Stimulated activated naive CD8-positive, alpha-beta T cell treated with anti-CD3 and anti-CD28 coated beads, Interleukin-15, Interleukin-2, amounts not matched to agents 100 ng/mL and 50 ng/mL, for 24 hours (primary cell): ENCODE measurements around the gene TPRA1.

ENCODE experiments used
- H3K27ac Mint-ChIP-seq: one replicate; pipeline ENCODE4 v1.8.0; 2021; ENCODE audit warnings: mild to moderate bottlenecking, mixed read lengths
- H3K27me3 Mint-ChIP-seq: one replicate; pipeline ENCODE4 v1.8.0; 2021; ENCODE audit warnings: mixed read lengths
- H3K36me3 Mint-ChIP-seq: one replicate; pipeline ENCODE4 v1.8.0; 2021; ENCODE audit warnings: low read depth, mixed read lengths
- H3K4me1 Mint-ChIP-seq: one replicate; pipeline ENCODE4 v1.8.0; 2021; ENCODE audit warnings: low read depth, mixed read lengths
- H3K4me3 Mint-ChIP-seq: one replicate; pipeline ENCODE4 v1.8.0; 2021; ENCODE audit warnings: mild to moderate bottlenecking, mixed read lengths
- H3K9me3 Mint-ChIP-seq: one replicate; pipeline ENCODE4 v1.8.0; 2021; ENCODE audit warnings: mixed read lengths

TPRA1 gene

DNA sequence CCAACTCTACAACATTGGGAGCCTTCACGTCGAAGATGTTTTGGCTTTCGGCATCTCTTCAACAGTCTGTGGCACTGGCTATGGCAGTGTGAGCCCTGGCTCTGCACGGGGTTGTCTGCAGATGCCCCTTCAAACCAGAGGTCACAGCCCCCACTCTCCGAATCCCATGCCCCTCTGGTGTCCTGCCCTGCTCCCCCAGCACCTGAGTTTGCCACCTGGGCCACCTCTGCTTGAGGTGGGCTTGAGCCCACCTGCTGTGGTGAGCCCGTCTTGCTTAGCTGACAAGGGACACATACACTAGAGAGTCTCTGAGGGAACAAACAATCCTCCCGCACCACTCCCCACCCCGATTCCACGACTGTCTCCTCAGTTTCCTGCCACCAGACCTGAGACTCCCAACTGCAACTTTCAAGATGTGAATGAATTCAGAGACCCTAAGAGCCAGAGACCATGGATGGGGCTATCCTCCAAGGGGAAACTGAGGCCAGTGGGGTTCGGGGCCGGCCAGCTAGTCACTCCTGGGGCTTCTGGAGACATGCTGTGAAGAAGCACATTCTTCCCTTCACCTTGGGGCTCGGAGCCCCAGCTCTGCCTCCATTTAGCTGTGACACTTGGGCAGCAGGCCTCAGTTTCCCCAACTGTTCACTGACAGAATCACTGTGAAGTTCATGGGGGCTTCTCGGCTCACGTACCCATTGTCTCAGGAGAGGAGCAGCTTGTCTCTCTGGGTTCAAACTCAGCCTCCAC, 44.6 kb downstream of the TPRA1 start:
- H3K27ac Mint-ChIP-seq, result no peak overlapping the region
- no peaks in the 10 kb centered on the region for H3K36me3 Mint-ChIP-seq
- H3K4me1 Mint-ChIP-seq, result peaks cover 5% of the 10 kb centered on the region
- H3K9me3 Mint-ChIP-seq, result no peaks in the 10 kb centered on the region
- no peak overlapping the region for H3K4me3 Mint-ChIP-seq
- peaks cover 4% of the 10 kb centered on the region for H3K27me3 Mint-ChIP-seq

DNA sequence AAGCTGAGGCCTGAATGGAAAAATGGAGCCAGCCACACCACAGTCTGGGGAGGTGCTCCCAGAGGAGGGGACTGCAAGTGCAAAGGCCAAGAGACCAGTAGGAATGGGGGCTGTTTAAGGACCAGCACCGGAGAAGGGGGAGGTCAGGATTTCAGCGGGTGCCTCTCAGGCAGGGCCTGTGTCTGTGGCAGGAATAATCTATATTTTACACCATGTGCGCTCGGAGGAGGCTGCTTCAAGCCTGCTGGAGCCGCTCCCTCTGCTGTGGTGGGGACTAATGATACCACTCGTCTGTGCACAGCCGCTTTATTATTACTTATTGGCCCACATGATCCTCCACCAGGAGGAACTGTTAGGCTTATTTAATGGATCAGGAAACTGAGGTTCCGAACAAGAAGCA, 45.3 kb downstream of the TPRA1 start:
- Mint-ChIP-seq H3K36me3 (no peaks in the 10 kb centered on the region), H3K27me3 (peaks cover 4% of the 10 kb centered on the region), H3K9me3 (no peaks in the 10 kb centered on the region), H3K4me3 (no peak overlapping the region), H3K4me1 (peaks cover 5% of the 10 kb centered on the region), H3K27ac (no peak overlapping the region)

DNA sequence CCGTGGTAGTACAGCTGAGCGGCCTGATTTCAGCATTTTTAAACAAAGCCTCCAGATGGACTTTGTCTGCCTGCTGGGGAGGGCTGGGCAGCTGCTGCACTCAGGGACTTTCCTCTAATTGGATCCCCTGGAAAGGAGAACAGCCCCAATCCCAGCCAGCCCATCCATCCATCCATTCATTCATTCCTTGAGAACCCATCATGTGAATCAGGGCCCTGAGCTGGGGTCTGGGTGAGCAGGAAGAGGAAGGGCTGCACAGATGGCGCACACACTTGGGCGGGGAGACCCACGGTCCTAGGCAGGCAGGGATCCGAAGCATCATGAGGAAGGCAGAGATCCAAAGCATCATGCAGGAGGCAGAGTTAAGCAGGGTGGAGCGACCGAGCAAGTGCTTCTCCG, 45.7 kb downstream of the TPRA1 start:
- H3K9me3 Mint-ChIP-seq, result no peaks in the 10 kb centered on the region
- peaks cover 5% of the 10 kb centered on the region for H3K4me1 Mint-ChIP-seq
- no peak overlapping the region for H3K27ac Mint-ChIP-seq
- no peaks in the 10 kb centered on the region for H3K36me3 Mint-ChIP-seq
- H3K27me3 Mint-ChIP-seq, result peaks cover 4% of the 10 kb centered on the region
- no peak overlapping the region for H3K4me3 Mint-ChIP-seq

DNA sequence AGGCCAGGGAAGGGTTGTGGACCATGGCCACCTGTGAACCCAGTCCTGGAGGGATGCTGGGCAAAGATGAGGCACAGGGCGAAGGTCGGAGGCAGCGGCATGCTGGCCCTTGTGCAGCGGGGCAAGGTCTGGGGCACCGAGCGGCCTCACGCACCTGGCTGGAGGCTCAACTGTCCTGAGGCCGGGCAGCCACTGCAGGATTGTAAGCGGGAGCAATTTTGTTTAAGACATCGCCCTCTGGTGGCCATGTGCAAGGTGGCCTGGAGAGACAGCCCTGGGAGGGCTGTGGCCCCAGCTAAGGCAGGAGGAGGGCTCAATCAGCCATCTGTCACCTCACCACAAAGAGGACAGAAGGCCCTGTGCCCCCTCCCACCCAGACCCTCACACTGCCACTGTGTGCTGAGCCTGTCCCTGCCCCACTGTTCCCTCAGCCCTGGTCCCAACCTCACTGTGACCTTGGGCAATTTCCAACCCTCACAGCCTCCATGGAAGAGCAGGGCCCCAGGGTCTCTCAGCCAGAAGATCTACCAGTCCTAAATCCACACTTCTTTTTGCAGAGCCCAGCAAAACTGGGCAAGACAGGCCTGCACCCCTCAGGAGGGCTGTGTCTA, 46.2 kb downstream of the TPRA1 start:
- no peaks in the 10 kb centered on the region for H3K36me3 Mint-ChIP-seq
- no peak overlapping the region for H3K4me3 Mint-ChIP-seq
- no peaks in the 10 kb centered on the region for H3K9me3 Mint-ChIP-seq
- H3K4me1 Mint-ChIP-seq, result peaks cover 5% of the 10 kb centered on the region
- peaks cover 8% of the 10 kb centered on the region for H3K27me3 Mint-ChIP-seq
- H3K27ac Mint-ChIP-seq, result no peak overlapping the region

DNA sequence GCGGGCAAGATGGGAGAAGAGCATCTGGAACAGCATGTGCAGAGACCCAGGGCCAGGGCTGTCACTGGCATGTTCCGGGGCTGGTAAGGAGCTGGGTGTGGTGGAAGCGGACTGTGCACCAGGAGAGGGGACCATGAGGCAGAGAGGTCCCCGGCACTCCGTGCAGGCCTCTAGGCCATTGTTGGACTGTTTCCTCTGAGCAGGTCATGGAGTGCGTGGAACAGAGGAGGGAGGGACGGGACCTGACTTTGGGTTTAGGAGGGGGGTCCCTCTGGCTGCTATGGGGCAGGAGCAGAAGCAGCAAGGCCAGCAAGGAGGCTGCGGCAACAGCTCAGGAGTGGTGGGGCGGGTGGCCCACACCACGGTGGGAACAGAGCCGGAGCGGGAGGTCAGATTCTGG, 47.1 kb downstream of the TPRA1 start:
- no peak overlapping the region for H3K4me3 Mint-ChIP-seq
- H3K4me1 Mint-ChIP-seq, result peaks cover 5% of the 10 kb centered on the region

DNA sequence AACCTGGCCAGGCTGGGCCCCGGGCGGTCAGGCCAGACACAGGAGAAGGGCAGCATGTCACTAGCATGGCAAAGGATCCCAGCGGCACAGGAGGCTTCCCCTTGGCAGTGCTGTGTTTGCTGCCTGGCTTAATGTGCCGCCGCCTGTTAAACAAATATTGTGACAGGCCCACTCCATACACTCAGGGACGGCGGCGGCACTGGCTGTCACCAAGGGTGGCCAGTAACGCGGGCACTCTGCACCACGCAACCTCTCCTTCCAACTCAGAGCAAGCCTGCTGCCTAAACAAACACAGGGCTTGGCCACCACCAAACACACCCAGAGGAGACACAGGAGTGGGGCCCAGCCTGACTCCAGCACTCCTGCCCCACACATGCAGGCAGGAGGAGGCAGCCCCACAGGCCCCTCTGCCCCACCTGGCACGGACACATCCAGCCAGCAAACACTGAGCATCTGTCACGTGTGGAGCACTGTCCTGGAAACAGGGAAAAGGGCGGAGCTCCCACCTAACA, 48.0 kb downstream of the TPRA1 start:
- no peaks in the 10 kb centered on the region for H3K4me1 Mint-ChIP-seq
- H3K27me3 Mint-ChIP-seq, result peaks cover 8% of the 10 kb centered on the region
- no peak overlapping the region for H3K4me3 Mint-ChIP-seq
- no peaks in the 10 kb centered on the region for H3K9me3 Mint-ChIP-seq
- H3K27ac Mint-ChIP-seq, result no peak overlapping the region
- H3K36me3 Mint-ChIP-seq, result no peaks in the 10 kb centered on the region

More for the DNA sequence above, 47.1 kb downstream of the TPRA1 start:
- Mint-ChIP-seq H3K27me3 (peaks cover 8% of the 10 kb centered on the region), H3K27ac (no peak overlapping the region), H3K9me3 (no peaks in the 10 kb centered on the region), H3K36me3 (no peaks in the 10 kb centered on the region)

DNA sequence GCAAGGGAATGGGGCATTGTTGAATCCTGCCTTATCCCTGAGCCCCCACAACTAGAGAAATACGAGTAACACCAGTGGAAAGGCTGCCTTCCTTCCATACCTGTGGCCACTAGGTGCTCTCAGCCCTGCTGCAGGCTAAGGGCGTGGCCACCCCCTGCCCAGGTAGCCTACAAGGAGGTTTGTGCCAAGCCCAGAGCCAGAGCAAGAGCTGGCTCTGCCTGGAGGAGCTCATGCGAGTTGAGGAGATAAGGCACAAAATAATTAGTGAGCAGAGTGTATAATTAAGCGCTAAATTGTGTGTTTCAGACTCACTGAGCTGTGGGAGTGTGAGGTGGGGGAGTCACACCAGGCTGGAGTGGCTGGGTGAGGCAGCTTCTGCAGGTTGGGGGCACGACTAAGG, 49.2 kb downstream of the TPRA1 start:
- Mint-ChIP-seq H3K36me3 (no peaks in the 10 kb centered on the region), H3K4me3 (no peak overlapping the region), H3K27ac (no peak overlapping the region), H3K27me3 (peaks cover 8% of the 10 kb centered on the region), H3K4me1 (no peaks in the 10 kb centered on the region), H3K9me3 (no peaks in the 10 kb centered on the region)

DNA sequence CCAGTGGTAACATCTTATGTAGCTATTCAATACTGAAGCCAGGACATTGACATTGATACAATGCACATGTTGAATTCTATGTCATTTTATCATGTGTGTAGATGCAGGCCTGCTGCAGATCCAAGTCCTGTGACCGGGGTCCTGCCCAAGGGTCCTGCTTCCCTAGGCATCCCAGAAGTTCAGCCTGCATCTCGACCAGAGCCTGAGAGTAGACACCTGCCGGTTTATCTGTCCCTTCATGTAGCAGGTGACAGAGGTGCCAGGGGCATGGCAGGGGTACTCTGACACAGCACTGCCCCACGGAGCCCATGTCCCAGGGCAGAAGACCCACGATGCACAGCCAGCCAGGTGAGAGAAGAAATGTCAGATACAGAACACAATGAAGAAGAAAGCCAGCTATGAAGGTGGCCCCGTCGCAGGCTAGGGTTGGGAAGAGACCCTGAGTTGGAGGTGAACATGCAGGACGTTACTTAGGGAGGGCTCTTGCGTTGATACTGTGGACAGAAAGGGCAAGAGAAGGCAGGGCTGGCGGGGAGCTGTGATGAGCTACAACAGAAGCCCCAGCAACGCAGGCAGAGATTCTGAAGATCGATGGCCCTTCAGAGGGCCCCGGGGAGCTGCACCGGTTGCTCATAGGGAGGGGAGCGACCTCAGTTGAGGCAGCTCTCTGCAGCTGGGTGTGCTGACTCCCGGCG, 51.0 kb downstream of the TPRA1 start:
- H3K4me1 Mint-ChIP-seq, result no peaks in the 10 kb centered on the region
- no peak overlapping the region for H3K4me3 Mint-ChIP-seq
- H3K9me3 Mint-ChIP-seq, result no peaks in the 10 kb centered on the region
- no peaks in the 10 kb centered on the region for H3K36me3 Mint-ChIP-seq
- H3K27ac Mint-ChIP-seq, result no peak overlapping the region
- peaks cover 8% of the 10 kb centered on the region for H3K27me3 Mint-ChIP-seq

DNA sequence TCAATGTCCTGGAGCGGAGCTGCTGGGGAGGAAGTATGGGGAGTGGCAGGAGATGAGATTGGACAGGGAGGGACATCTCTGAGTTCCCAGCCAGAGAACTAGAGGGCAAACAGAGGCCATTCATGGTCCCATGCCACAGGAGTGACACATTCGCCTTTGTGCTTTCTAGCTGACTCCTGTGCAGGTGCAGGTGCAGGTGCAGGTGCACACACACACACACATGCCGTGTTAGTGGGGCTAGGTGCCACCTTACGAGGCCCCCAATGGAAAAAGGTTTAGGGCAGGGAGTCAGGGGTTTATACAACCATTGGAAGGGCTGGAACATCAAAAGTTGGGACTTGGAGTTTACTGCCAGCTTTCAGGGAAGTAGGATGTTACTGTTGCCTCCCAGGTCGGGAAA, 52.0 kb downstream of the TPRA1 start:
- no peak overlapping the region for H3K27ac Mint-ChIP-seq
- H3K36me3 Mint-ChIP-seq, result no peaks in the 10 kb centered on the region
- peaks cover 8% of the 10 kb centered on the region for H3K27me3 Mint-ChIP-seq
- H3K9me3 Mint-ChIP-seq, result no peaks in the 10 kb centered on the region
- no peak overlapping the region for H3K4me3 Mint-ChIP-seq
- no peaks in the 10 kb centered on the region for H3K4me1 Mint-ChIP-seq

DNA sequence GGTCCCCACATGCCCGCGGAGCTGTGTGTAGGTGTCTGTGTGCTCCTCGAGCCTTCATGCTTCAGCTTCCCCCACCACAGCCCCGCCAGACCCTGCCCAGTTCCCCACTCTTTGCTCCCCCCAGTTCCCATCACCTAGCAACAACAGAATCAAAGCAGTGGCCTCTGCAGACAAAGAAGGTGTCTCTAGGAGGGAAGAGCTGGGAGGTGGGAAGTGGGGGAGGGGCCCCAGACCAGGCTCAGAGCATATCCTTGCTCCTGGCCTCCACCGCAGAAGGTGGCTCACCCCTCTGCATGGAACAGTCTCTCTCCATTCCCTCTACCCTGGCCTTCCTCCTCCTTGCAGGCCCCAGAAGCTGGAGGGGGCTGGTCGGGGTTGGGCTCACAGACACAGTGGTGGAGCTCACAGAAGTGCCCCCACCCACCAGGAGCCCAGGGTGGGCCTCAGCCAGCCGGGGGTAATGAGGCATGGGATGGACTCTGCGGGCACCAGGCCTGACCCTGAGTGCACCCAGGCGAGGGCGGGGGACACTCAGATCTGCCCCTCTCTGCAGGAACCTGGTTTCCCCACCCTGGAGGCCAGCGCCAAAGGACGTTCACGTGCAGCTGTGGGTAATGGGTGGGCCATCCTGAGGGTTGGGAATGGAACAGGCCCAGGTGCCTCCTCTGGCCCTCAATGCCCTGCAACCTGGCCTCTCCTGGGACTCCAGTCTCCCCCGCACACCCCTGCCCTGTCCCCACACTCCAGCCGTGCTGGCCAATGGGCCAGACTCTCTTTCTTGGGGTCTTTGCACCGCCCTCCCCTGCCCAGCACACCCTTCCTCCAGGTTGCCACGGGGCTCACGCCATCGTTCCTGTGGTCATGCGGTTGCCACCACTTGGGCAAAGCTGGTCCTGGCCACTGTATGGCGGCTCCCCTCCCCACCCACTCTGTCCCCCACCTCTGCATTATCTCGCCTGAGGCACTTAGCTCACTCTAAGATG, 53.4 kb downstream of the TPRA1 start:
- Mint-ChIP-seq H3K4me1 (no peaks in the 10 kb centered on the region), H3K36me3 (no peaks in the 10 kb centered on the region), H3K9me3 (no peaks in the 10 kb centered on the region), H3K4me3 (no peak overlapping the region), H3K27me3 (peaks cover 8% of the 10 kb centered on the region), H3K27ac (no peak overlapping the region)

DNA sequence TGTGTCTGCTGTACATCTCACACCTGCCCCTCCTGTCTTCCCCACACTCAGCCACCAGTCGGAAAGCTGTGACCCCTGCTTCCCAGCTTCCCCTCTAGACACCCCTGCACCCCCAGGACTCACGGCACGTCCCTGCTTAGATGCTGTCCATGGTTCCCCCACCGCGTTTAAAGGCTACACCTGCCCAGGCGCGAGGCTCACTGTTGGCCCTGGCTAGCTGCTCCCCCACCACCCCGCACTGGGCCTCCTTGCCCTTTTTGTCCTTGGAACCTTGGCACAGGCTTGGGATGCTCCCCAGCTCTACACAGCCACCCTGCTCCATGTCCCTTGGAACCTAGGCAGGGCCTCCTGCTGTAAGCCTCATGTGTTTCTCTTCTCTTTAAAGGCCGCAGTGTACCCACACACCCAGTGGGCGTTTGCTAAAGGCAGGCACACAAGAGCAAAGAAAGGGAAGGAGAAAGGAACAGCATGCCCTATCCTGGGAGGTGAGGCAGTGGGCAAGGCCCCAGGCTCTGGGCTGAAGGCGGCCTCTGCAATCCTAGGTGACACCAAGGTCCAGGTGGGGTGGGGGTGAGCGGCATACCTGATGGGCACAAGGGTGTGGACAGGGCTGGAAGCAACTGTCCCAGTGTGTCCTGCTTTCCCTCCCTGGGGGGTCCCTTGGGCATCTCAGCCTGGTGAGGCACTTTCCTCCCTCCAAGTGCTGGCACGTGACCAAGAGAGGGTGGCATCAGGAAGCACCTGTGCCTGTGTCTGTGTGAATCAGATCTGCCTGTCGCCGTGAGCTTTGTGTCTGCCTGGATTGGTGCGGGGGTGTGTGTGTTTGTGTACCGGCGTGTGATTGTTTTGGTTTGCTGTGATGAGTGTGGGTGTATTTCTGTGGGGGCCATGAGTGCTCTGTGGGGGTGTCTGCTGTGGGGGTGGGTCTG, 54.4 kb downstream of the TPRA1 start:
- Mint-ChIP-seq H3K9me3 (no peaks in the 10 kb centered on the region), H3K36me3 (no peaks in the 10 kb centered on the region), H3K27me3 (peaks cover 8% of the 10 kb centered on the region), H3K27ac (no peak overlapping the region), H3K4me3 (no peak overlapping the region), H3K4me1 (no peaks in the 10 kb centered on the region)

DNA sequence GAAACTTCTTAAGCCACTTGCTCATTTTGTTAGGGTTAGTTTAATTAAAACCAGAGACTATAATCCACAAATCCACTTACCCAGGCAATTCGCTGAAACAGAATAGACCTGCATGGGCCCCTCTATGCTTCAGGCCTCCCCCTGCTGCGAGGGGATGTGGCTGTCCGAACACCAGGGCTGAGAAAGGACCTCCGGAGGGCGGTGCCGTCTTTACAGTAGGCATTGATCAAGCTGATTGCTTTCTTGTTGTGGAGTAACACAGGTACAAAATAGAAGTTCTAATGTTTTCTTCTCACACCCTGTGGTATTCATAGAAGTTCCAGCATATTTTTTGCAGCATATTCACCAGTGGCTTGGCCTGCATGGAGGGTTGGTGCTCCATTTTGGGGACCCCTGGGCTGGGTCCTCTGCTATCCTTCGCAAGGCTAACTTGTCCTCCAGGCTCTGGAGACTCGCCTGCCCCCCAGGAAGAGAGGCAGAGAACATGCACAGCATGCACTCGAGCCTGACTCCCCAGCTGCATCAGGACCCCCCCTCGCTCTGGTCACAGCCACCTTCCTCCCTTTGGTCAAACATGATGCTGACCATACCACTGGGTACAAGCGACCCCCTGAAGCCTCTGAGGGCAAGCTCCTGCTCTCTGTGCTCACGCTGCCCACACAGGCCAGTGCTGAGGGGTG, 55.3 kb downstream of the TPRA1 start:
- Mint-ChIP-seq H3K4me3 (no peak overlapping the region), H3K27ac (no peak overlapping the region), H3K36me3 (no peaks in the 10 kb centered on the region), H3K27me3 (peaks cover 8% of the 10 kb centered on the region), H3K9me3 (no peaks in the 10 kb centered on the region), H3K4me1 (no peaks in the 10 kb centered on the region)

DNA sequence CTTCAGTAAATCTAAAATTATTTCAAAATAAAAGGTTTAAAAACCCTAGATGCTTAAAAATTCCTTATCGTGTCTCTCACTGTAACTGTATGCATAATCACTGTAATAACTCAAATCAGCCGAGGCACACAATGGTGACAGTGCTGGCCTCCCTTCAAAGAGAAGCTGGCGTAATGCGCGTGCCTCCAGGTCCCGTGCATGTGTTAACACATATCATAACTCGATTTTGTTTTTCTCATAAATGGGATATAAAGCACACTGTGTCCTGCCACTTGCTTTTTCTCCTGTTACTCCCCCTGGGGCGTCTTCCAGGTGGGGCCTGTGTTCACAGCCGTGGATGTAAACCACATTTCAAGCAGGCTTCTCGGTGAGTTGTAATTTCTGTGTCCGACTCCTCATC, 56.0 kb downstream of the TPRA1 start:
- Mint-ChIP-seq H3K27me3 (peaks cover 6% of the 10 kb centered on the region), H3K36me3 (no peaks in the 10 kb centered on the region), H3K27ac (no peak overlapping the region), H3K9me3 (no peaks in the 10 kb centered on the region), H3K4me1 (no peaks in the 10 kb centered on the region), H3K4me3 (no peak overlapping the region)
